HG02571 (cell line): ENCODE measurements around the gene DIRAS1.

Experiments used
- ATAC-seq: cut with Tn5 transposase; IDR thresholded peaks from one replicate; pipeline ENCODE4 v1.9.1; 2021; ENCODE audit warnings: mild to moderate bottlenecking, moderate library complexity; ENCODE audit not compliant: unreplicated experiment

DIRAS1 gene

DNA sequence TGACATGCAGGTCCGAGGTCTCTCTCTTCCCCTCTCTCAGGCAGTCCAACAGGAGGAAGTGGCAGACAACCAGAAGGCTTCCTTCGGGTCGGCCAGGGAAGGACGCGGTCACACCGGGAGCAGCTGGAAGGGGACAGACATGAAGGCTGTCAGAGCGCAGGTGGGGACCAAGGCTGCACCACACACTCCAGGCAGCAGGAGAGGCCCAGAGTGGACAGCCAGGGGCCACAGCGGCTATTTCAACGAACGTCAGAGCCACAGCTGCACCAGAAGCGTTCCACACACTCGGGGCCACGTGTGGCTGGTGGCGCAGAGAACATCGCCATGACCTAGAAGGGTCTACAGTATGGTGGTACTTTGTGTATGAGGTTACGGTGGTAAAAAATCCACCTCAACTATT lies 34.6 kb upstream of the DIRAS1 start:
- no peak for ATAC-seq

DNA sequence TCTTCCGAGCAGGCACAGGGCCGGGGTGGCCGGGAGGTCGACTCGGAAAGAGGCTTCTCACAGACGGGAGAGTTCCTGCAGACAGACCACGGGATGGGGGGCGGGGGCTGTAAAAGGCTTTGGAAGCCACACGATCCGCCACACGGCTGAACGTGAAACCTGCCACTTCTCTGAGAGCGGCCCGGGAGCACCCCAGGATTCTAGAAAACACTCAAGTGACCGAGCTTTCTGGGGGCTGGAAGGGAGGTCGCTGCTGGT lies 34.2 kb upstream of the DIRAS1 start:
- ATAC-seq: no peak

DNA sequence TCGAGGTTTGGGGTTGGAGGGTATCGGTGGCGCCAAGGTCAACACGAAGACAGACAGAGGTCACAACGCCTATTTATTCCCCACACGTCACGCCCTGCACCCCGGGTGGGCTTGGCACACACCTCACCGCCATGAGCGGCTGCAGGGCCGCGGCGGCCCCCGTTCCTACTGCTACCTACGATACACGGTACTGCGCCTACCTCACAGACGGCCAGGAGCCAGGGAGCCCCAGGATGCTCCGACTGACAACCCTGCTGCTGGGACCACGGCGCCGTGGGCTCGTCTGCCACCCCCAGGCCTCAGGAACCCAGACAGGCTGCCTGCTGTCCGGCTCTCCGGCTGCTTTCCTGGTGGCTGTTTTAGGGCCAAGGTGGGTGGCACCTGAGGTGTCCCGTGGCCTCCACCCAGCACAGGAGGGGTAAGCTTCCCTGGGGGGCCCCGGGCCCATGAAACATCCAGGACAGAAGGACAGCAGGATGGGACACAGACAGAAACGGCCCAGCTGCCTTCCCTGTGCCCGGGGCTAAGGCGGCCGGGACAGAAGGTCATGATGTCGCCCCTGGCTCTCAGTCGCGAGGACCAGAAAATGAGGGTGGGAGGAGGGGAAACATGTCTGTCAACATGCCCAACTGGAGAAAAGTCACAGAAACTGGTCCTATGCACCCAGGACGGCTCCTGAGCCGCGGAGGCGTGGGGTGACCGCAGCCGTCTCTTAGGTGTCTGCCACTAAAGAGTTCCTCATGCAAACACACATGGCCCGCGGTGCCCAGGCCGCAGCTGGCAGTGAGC lies 33.7 kb upstream of the DIRAS1 start:
- no peak for ATAC-seq

DNA sequence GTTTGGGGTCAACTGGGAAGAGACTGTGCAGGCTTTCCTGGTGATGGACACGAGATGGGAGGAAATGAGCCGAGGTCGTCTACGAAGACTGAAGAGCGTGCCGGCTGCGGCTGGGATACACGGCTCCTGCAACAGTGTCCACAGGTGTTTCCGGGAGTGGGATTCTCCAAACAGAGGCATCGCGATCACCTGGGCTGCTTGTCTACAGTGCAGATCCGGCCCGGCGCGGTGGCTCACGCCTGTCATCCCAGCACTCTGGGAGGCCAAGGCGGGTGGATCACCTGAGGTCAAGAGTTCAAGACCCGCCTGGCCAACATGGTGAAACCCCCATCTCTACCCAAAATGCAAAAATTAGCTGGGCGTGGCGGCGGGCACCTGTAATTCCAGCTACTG lies 30.3 kb upstream of the DIRAS1 start:
- ATAC-seq: no peak

DNA sequence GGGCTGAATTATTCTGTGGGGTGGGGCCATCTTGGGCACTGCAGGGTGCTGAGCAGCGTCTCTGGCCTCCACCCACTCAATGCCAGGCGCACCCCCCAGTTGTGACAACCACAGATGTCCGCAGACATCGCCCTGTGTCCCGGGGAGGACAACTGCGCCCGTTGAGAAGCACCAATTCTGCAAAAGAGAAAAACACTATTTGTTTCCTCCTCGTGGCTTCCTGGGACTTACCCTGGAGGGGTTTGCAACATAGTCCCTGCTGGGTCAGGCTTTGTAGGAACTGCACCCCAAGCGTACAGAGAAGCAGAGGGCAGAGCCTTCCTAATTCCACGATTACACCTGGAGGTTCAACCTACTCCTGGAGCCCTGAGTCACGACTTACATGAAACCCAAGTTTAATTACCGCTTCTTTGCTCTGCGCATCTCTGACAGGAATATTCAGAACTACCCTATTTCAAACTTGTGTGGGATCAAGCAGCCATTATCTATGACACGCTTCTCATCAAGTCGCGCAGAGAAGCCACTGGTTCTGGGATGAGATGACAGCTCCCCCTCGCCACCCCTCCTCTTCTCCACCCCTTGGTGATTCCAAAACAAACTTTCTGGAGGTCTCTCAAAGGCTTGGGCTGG lies 29.8 kb upstream of the DIRAS1 start:
- no peak for ATAC-seq

DNA sequence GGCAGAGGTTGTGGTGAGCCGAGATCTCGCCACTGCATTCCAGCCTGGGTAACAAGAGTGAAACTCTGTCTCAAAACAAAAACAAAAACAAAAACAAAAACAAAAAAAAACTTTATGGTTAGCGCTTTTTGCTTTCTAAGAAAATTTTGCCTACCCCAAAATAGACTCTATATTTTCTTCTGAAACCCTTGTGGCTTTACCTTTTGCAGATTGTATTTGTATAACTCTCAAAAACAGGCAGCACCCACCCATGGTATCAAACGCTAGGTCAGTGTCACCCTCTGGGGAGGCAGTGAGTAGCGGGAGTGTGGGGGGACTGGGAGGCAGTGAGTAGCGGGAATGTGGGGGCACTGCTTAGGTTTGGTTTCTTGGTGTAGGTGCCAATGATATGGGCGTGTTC lies 26.2 kb upstream of the DIRAS1 start:
- no peak for ATAC-seq

DNA sequence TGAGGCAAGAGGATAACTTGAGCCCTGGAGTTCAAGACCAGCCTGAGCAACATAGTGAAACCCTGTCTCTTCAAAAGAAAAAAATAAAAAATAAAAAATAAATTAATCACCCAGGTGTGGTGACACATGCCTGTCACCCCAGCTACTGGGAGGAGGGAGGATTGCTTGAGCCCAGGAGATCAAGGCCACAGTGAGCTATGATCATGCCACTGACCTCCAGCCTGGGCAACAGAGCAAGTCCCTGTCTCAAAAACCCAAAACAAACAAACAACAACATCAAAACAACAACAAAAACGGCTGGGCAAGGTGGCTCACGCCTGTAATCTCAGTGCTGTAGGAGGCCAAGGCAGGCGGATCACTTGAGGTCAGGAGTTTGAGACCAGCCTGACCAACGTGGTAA lies 22.9 kb upstream of the DIRAS1 start:
- no peak for ATAC-seq

DNA sequence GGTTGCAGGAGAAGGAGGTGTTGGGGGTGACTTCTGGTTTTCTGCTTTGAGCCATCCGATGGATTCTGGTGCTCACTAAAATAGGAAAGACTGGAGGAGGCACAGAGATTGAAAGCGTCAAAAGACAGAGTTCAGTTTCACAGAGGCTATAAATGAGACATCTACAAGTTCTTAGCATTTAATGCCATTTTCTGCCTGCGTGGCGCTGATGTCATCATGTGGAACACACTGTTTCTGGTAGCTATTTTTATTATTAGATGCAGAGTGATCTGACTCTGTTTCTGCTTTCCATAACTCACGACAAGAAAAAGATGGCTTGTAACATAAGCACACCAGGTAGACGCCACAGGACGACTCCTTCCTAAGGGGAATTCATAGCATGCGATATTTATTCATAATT lies 21.9 kb upstream of the DIRAS1 start:
- ATAC-seq: no peak

DNA sequence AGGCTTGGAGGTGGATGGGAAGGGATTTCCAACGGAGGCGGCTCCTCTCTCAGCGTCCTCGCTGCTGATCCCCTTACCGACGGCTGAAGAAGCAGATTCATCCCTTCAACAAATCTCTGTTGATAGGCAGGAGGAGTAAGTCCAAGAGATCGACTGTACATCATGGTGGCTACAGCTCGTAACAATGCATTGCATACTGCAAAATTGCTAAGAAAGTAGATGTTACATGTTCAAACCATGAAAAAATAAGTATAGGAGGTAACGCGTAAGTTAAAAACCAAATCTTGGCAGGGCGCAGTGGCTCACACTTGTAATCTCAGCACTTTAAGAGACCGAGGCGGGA lies 19.1 kb upstream of the DIRAS1 start:
- no peak for ATAC-seq

DNA sequence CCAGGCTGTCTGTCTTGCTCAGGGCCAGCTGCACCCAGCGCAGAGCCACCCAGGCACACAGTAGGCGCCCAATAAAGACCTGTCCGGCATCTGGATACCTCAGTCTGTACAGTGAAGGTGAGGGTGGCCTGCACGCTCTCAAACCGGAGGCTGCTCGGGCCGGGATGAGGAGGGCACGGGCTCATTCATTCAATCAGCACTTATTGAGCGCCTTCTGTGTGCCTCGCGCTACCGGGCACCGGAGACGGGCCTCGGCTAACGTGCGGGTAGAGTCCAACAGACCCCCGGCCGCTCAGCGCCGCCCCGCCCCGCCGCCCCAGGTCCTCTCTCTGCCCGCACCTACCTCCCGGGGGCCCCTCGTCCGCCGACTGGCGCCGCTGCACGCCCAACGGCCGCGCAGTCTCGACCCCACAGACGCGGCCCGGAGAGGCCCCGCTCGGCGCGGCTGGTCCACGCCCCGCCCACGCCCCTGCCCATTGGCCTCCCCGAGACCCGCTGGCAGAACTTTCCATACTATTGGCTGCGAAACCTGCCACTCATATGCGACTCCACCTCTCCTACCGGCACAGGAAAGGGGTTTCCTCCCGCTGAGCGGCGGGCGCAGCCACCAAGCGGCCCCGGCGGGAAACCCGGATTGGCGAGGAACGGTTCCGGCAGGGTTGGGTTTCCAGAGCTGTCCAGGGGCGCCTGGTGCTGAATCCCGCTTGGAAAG lies 18.6 kb upstream of the DIRAS1 start, which contains the start of gene SLC39A3:
SLC39A3 (minus strand) TSS at position 416 of the 712 bp plus-strand sequence. CDS start 2,760 bp downstream, outside the sequence.
- ATAC-seq: peak; percentile 92

DNA sequence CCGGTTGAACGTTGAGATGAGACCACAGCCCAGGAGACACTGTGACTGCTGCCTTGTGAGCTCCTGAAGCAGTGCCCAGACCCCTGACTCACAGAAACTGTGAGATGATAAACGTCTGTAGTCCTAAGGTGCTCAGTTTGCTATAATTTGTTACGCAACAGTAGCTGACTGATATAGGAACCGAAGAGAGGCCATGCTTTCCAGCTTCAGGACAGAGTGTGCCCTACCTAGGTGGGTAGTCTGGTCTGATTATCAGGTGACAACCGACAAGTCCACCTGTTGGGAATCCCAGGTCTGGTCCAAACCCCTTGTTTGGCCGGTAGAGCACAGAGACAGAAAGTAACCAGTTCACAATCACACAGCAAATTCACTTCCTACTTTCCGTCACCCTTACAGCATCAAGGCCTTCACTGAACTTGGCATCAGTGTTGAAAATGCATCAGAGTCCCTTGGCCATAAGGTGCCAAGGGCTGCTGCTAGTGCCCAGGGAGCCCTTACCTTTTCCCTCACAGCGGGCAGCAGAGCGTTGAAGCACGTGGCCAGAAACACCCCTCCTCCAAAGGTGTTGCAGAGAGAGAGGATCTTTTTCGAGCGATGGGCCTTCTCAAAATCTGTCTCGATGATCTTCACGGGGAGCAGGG lies 15.5 kb upstream of the DIRAS1 start:
- ATAC-seq: no peak

DNA sequence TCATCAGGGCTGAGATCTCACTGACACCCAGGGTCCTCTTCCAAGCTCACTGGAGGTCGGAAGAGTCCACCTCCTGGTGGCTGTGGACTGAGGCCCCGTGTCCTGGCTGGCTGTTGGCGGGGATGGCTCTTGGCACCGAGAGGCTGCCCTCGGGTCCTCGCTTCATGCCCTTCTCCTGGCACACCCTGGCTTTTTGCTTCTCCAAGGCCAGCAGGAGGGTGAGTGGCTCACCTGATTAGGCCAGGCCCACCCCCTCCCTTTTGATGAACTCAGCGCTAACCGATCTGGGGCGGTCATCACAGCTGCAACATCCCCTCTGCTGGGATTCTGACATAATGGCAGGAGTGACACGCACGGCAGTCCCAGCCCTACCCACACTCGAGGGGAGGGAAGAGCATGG lies 14.2 kb upstream of the DIRAS1 start:
- no peak for ATAC-seq

DNA sequence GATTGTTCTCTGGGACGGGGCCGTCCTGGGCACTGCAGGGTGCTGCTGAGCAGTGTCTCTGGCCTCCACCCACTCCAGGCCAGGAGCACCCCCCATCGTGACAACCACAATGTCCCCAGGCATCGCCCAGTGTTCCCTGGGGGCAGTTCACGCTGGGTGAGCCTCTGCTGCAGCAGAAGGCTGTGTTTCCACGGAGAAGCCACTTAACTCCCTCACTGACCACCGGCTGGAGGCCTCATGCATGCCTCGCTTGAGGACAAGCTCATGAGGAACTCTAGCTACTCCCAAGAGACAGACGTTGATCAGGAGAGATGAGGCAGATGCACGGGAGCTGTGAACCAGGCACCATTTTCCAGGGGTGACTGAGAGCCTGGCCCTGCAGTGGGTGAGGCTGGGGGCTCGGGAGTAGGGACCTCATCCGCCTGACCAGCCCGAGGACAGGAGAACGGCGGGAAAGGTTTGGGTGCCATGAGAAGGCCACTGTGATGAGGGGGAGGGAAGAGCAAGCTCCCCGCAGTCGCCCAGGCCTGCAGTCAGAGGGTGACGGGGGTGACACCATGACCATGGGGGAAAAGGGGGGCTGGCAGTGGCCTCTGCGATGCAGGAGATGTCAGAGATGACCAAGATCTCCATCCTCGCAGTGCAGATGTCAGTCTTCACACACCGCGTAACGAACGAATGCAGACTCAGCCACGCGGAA lies 13.6 kb upstream of the DIRAS1 start:
- ATAC-seq: no peak

DNA sequence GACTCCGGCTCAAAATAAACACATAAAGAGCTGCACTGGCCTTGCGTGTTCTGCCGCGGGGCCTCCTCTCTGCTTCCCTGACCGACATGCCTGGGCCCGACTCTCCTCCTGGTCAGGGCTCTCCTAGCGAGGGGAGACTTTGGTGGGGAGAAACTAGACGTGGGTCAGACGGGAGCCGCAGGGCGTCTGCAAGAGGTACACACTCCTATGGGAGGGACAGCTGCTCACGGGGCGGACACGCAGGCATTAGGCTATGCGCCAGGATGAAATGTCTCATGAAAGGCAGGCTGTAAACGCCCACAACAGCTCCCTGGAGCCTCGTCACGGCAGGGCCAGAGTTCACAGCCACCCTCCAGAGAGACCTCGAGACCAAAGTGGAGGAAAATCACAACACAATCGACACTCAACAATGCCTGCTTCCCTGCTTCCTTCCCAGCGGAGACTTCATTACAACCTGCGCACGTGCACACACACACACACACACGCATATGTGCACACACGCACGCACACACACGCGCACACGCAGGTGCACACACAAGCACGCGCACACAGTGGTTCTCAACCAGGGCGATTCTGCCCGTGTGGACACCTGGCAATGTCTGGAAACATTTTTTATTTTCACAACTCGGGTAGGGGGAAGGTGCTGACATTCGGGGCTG lies 12.9 kb upstream of the DIRAS1 start:
- no peak for ATAC-seq

DNA sequence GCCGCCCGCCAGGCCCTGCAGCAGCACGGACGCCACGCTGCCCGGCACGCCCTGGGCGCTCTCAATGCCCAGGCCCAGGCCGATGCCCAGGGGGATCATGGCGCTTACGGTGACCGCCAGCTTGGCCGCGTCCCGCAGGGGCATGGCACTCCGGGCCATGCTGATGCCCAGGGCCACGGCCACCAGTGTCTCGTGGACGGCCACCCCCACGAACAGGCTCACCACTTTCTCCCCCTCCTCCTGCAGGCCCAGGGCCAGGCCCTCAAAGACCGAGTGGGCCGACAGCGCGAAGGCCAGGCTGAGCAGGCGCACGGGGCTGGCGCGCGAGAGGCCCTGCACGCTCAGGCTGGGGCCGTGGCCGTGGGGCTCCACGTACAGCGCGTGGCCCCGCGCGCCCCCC lies 11.7 kb upstream of the DIRAS1 start:
- ATAC-seq: no peak

DNA sequence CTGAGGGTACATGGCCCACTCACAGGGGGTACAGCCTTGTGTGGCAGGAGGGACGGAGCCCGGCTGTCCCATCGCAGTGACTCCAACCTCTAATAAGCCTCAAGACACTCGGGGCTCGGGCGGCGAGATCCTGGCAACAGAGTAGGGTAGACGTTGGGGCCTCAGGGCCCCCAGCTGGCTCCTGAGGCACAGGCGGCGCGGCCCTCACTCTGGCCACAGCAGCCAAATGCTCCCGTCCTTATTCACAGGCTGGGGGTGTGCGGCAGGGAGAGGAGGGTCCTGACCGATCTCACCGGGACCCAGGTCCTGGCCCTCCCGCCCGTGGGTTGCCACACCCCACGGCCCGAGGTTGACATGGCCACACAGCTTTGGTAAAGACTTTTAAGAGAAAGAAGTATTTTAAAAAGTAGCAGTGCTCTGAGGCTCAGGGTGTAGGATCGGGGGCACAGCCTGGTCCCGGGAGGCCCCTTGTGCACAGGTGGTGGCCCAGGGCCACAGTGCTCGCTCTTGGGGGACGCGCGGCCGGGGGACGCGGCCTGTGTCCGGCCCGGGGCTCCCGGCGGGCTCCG lies 11.1 kb upstream of the DIRAS1 start:
- ATAC-seq: no peak

DNA sequence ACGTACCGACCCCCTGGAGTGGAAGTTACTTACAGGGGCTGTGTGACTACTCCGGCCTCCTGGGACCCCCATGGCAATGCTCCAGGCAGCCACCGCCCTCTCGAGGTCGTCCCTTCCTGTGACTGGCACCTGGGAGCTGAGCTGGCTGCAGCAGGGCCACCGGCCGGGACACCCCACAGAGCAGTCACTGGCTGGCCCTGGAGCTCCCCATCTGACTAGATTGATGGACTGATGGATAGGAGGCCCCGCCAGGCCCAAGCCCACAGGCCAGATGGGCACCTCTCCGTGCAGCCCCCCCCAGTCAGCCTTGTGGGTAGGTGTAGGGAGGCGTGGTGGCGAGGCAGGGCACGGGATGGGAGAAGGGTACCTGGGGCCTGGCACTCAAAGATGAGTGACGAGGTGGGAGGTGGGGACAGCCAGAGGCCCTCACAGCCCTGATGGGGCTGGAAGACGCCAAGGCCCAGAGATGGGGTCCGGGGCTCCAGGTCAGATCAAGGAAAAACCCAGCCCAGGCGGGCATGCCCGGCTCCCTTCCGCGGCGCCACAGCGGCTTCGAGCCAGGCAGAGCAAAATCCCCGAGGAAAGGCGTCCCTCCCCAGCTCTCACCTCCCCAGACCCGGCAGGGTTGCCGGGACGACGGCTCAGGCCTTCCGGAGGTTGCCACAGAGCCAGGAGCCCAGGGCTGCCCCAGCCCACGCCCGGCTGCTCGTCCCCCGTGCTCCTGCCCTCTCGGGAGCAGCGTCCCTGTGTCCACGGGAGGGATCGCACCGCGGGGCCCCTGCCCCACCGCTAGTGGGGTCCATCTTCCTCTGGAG lies 10.2 kb upstream of the DIRAS1 start:
- no peak for ATAC-seq

DNA sequence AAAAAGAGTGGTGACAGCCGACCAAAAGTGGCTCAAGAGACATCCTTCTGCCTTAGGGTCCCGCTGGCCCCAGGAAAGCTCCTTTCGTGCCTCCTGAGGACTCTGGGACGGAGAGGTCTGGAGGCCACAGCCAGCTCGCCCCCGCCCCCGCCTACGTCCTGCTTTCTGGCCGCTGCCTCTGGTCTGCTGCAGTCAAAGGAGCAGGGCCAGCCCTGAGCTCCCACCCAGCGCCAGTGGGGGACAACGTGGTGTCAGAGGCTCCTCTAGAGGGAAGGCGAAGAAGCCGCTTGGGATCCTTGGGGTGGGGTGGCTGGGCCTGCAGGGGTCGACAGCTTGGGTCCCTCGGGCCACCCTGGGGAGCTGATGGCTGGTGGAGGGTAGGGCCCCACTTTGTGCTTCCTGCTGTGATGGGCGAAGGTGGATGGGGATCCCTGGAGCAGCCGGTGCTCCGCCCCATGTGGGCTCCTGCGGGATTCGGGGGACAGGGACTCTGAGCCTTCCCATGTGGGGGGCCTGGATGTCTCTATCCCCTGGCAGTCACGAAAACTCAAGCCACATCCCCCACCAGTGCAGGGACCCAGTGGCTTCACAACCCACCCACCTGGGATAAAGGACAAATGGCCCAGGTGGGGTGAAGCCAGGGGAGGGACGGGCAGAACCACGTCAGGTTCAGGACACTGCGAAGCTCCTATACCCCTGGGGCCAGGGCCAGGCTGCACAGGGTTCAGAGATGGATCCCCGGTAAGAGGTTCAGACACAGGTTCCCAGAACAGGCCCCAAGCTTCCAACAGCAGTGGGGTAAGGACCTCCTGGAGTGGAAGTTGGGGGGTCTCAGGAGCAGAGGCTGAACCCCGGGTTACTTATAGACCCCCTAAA lies 9.0 kb upstream of the DIRAS1 start:
- ATAC-seq: no peak
